Frontal cortex (tissue), 4 donors: ENCODE data around the gene SOCS7. TPM values are rescaled to one million over a fixed set of nuclear protein-coding genes. Genes with fewer than 3 reads are reported as not detected.

Source experiments
- DNase-seq, 2 donors: peaks; one replicate each; pipeline ENCODE4 v3.0.0; 2012; ENCODE audit warnings: low spot score in 2 of 2
- FAIRE-seq: peaks from 2 replicates; lab custom pipeline; 2012; peaks lifted over from hg19 to GRCh38; lab: Jason Lieb, UNC
- total RNA-seq: library from RNA; depleted of rRNA; stranded (reverse); fragments of >200 nt; gene quantifications from one replicate; pipeline ENCODE4 v1.2.3, GENCODE V29; 2014
- donor health status: control.
- donor health status: control.
- donor health status: control.

SOCS7 gene
- total RNA-seq, 1 donor from 2014 or later: 51.0 TPM

DNA sequence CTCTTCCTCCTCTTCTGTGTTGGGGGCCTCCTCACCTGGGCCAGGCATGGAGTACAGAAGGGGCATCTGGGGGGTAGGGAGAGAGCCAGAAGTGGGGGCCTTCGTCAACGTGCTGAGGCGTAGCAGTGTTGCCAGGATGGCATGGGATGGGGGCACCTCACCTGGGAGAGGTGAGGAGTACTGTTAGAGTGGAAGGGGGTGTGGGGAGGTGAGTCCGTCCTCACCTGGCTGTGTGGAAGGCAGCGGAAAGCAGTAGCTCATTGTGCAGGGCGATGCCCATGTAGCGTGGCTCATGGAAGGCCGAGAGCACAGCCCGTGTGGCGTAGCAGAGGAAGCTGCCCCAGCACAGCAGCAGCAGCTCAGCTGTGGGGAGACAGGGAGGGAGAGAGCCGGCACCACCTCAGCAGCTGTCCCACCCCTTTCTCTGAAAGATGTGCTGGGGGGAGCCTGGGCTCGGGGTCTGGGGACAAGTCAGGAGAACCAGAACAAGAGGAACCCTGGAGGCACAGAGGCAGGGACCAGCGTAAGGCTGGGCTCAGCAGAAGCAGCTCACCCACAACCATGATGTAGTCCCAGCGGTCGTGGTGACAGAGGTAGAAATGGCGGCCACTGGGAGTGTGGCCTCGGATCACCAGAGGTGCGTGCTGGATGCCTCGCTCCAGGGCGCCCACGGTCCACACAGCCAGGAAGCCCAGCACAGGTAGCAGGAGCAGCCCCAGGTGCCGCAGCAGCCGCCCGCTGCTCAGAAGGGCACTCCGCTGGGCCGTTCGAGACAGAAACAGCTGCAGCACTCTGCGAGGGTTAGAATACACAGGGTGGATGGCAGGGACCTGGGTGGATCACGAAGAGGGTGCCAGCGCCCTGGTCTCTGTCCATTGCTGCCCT lies 16.9 kb upstream of the SOCS7 start:
- DNase-seq (no peak), FAIRE-seq (no peak)

GRCh38 chr17:38336838-38337237 lies 14.8 kb upstream of the SOCS7 start:
- FAIRE-seq (no peak), DNase-seq (no peak)

- FAIRE-seq: no peak
- no peak for DNase-seq
Measured at GRCh38 chr17:38338053-38338452, 13.6 kb upstream of the SOCS7 start.

DNA sequence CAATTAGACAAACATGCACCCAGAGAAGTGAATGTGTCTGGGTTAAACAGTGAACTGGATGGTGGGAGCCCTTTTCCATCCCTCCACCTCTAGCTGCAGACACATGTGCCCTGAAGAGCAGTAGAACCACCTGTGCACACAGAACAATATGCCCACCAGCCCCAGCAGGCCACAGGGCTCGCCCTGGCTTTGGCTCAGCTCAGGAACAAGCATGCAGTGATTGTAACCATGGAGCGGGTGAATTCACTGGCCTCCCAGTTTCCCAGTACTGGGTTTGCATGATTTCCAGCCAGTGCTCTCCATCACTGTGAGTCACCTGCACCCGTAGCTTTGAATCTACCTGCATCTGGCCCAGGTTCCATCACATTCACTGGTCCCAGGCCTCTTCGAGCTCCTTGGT lies 13.1 kb upstream of the SOCS7 start:
- DNase-seq (no peak), FAIRE-seq (no peak)

DNA sequence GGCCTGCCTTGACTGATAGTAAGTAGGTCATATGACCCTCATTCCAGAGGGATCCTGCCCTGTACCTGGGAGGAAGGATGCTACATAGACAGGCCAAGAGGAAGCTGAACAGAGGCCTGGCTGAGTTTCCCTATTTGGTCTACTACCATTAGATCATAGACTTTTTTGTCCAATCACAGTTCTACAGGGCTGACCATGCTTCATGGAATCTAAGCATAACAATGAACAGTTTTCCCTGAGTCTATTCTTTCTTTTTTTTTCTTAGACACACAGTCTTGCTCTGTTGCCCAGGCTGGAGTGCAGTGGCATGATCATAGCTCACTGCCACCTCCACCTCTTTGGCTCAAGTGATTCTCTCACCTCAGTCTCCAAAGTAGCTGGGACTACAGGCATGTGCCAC lies 11.8 kb upstream of the SOCS7 start:
- FAIRE-seq (no peak), DNase-seq (no peak)

DNA sequence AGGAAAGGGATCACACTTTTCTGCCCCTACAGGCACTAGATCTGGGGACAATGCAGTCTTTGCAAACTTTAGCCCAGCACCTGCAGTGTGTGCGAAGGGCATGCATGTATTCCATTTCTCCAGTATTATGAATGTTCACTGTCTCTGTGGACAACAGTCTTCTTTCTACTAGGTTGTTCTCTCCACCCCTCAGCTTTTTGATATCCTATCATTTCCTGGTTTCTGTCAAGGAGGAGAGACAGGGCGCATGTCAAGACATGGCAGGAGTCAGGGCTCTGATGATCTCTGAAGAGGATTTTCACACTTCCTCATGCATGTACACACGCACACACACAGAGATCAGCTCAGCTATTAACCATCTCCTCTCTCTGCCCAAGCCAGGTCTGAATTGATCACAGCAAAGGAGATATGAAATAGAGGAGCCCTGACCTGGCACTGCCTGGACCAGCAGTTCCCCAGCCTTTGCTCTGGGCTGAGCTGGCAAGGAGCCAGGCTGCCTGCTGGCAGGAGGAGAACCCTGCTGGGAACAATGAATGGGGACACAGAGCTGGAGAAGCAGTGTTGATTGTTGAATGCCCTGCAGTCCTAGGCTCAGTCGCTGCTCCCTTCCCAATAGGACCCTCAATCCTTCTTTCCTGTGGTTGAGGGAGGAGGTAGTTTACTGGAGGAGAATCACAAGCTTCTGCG lies 10.5 kb upstream of the SOCS7 start:
- FAIRE-seq: no peak
- DNase-seq: peak; percentile 60 to 65

DNA sequence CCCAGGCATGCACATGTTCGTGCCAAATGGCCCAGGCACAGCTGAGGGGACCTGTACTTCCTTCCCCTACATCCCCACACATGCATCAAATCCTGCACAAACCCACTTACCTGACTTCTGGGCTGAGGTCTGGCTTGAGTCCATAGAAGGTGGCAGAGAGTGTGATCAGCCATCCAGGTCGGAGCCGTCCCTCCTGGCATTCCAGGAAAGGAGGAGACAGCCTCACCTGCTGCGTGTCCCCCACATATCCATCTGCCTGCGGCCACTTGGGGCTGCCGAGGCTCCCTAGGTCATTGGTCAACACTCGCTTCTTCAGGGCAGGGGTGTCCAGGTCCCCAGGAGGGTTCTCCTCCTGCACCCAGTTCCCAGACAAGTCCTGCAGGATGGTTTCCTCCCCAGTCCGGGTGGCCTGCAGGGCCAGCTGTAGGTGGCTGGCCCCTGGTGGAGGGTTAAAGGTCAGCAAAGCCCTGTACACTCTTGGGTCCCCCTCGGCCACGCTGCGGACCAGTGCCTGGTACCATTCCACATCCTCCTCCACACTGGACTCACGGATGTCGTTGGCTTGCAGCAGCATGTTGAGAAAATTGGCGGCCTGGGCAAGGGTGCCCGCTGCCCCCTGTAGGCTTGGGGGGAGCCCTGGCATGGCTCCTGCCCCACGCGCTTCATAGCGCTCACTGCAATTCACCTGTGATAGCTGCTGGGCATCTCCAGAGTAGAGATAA lies 8.6 kb upstream of the SOCS7 start:
- FAIRE-seq (no peak), DNase-seq (no peak)

- FAIRE-seq: no peak
Measured at GRCh38 chr17:38343608-38344419, 7.8 kb upstream of the SOCS7 start, which contains the start of gene GPR179. Gene GPR179, minus strand, starts transcription at chr17:38343956. Its CDS starts 167 bp downstream, at chr17:38343789.

DNA sequence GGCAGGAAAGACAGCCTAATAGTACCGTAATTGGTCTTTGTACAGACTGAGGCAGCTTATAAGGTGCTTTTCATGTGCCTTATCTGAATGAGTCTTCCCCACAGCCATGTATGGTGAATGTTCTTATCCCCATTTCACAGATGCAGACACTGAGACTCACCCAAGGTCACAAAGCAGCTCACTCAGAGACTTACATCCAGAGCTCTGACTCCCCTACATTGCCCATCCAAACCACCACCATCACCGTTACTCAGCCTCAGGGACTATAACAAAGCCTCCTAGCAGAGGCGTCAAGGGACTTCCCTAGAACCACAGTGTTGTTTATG lies 7.3 kb upstream of the SOCS7 start:
- no peak for FAIRE-seq
- no peak for DNase-seq

More at GRCh38 chr17:38343608-38344419, 7.8 kb upstream of the SOCS7 start, which contains the start of gene GPR179:
- no peak for DNase-seq

GRCh38 chr17:38345743-38346142 lies 5.9 kb upstream of the SOCS7 start:
- DNase-seq: no peak
- FAIRE-seq: no peak

DNA sequence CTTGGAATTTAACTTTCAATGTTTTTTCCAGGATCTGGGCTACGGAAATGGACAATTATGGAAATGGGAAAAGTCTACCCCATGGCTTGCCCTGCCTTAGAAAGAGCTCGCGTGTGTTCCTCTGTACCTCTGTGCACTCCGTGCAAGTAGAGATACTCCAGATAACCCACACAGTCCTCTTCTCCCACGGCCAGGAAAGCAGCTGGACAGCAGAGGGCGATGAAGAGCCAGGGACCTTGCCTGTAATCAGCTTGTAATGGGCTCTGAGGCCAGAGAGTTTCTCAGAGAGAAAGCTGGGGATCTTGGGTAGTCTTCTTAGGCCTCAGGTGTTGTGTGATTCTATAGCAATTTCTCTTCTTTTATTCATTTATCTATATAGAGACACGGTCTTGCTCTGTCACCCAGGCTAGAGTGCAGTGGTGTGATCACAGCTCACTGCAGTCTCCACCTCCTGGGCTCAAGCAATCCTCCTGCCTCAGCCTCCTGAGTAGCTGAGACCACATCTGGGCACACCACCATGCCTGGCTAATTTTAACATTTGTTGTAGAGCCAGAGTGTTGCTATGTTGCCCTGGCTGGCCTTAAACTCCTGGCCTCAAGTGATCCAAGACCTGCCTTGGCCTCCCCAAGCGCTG lies 2.4 kb upstream of the SOCS7 start:
- peak in 1 of 2 donors; percentile 59 for DNase-seq
- no peak for FAIRE-seq

- DNase-seq (no peak), FAIRE-seq (no peak)
Measured at GRCh38 chr17:38350035-38350434, 1.6 kb upstream of the SOCS7 start.

- FAIRE-seq (no peak), DNase-seq (peak in 1 of 2 donors; percentile 44)
Measured at GRCh38 chr17:38352245-38353085, 821 bp downstream of the SOCS7 start.

GRCh38 chr17:38353086-38353604 lies 1.5 kb downstream of the SOCS7 start:
- FAIRE-seq (no peak), DNase-seq (no peak)

DNA sequence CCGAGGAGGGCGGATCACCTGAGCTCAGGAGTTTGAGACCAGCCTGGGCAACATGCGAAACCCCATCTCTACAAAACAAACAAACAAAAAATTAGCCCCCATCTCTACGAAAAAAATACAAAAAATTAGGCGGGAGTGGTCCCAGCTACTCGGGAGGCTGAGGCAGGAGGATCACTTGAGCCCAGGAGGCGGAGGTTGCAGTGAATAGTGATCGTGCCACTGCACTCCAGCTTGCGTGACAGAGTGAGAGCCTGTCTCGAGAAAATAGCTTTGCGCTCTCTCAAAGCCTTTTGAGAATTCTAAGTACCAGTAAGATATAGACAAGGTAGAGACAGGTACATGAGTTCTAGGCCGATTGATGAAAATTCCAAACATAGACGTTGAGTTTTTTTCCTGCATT lies 2.0 kb downstream of the SOCS7 start:
- FAIRE-seq (no peak), DNase-seq (no peak)

DNA sequence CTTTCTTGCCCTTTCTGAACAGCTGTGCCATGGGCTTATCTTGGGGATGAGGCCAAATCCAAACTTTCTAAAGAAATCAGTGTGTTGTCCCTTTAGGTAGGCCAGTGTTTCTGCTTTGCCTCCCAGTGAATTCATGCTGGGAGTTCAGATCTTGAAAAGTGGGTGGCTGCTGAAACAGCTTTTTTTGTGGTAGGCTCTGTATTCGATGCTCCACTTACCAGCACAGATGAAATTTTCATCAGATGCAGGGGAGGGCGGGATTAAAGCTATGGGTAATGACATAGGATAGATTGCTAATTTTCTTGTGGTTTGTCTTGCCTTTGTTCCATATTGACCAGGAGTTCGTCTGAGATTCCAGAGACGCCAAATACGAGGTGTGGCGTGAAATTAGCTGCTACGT lies 2.8 kb downstream of the SOCS7 start:
- no peak for DNase-seq

GRCh38 chr17:38355251-38355650 lies 3.6 kb downstream of the SOCS7 start:
- no peak for FAIRE-seq
- DNase-seq: no peak

More for the DNA sequence above, 2.8 kb downstream of the SOCS7 start:
- no peak for FAIRE-seq

DNA sequence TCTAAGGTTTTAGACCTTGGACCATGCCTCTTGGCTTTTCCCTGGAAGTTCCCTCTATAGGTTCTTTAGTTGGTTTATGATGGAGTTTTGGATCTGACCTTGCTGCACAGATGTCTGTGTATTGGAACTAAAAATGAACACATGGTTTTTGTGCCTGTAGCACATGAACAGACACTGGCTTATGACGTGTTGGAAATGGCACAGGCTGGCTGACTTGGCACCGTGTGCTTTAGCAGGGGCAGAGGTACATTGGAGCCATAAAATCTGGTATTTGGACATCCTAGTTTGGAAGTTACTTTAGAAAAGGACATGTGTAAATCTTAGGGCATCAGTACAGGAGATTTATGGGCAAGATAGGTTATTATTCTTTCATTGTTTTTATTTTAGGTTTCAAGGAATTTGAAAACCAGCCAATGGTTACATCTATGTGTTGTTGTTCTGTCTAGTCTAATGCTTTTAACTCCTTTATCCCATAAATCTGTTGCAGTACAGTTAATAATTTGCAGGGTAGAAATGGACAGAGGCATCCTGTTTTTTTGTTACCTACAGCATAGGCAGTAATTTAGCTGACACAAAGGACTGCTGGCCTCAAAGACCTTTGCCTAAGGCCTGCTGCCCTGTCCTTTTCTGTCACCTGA lies 6.0 kb downstream of the SOCS7 start:
- no peak for DNase-seq
- FAIRE-seq: no peak
